Activated CD4-positive, alpha-beta T cell treated with anti-CD3 and anti-CD28 coated beads, Interleukin-2, amount 50 U/mL, for 16 hours (primary cell): Measurements from ENCODE around the gene ADAMTS2.

Experiments used
- DNase-seq: peaks from one replicate; pipeline ENCODE4 v3.0.0-alpha.2; 2020

Gene ADAMTS2

DNA sequence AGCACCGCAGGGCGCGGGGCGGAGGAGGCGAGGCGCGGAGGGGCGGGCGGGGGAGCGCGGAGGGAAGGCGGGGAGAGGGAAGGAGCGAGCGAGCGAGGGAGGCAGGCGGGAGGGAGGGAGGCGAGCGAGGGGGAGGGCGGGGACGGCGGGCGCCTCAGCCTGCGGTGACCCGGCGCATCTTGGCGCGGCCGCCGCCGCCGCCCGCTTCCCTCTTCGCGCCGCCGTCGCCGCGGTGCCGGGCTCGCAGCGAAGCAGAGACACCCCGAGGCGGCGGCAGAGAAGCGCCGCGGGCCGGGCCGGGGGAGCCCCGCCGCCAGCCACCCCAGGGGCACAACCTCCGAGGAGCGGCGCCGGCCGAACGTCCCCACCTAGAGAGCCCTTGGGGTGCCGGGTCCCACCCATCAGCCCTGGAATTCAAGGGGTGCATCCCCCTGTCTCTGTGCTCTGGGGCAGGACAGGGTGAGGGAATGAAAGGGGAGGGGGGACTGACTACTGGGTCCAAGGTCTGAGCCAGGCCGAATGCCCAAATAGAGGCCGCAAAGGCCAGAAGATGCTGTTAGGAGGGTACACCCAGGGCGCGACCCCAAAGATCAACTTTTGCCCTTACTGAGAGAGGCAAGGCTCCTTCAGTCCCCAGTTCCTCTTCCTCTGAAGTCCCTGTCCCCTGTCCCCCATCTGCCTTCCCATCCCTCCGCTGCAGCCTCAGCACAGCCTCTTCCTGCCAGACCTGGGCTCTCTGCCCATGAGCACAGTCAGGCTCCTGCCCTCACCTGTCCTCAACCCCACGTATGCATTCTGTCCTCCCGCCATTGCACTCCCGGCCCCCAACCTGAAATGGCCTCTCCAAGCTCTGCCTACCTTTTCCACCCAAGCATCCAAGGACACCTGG lies at the start of gene ADAMTS2:
Gene ADAMTS2 (minus strand): TSS at position 29 of the 889 bp plus-strand sequence. CDS start 133 bp downstream, outside the sequence.
- no peak for DNase-seq

DNA sequence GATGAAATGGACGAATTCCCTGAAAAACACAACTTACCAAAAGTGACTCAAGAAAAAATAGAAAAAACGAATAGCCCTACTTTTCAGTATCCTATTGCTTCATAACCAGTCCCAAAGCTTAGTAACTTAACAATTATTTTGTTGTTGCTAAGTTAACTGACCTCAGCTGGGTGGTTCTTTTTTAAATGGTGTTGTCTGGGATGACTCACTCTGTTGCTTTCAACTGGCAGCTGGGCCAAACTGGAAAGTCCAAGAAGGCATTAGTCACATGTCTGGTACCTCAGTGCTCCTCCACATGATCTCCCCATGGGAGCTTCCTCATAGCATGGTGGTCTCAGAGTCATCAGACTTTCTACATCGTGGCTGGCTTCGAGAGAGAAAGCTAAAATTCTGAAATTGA lies 47.8 kb upstream of the ADAMTS2 start:
- no peak for DNase-seq

DNA sequence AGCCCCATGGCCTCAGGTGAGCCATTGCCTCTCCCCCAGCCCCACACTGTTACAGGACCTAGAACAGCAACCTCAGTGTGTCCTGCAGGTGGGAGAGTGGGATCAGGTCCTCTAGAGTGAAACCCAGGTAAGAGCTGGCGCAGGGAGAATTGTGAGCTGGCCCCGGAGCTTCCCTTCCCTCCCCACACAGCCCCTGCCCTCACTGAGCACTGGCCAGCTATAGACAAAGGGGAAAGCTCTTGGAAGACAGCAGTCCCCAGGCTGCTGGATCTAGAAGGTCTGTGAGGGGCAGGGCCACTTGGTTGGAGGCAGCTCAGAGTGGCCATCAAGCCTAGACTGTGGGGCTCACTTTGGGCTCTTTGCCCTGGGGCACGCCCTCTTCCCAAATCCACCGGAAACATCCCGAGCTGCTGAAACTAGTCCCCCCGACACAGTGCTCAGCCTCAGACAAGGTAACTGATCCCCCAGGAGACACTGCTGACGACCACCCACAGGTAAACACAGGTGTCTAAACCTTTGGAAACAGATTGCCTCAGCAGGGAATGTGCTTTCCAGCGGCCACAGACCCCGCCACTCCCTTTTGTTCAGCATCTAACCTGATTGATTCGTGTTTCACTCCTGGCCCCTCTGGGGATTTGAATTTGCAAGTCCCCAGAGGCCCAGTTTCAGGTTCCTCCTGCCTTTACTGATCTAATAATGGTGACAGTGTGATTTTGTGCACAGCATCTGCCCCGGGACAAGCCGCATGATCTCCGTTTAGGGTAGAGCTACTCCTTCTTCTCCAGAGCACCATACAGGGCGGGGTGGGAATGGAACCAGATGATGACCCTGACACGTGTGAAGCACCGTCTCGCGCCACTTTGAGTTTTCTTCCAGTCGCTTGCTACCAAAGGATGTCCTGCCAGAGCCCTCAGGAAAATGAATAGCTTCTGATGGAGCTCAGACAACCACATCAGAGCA lies 42.2 kb upstream of the ADAMTS2 start:
- no peak for DNase-seq

DNA sequence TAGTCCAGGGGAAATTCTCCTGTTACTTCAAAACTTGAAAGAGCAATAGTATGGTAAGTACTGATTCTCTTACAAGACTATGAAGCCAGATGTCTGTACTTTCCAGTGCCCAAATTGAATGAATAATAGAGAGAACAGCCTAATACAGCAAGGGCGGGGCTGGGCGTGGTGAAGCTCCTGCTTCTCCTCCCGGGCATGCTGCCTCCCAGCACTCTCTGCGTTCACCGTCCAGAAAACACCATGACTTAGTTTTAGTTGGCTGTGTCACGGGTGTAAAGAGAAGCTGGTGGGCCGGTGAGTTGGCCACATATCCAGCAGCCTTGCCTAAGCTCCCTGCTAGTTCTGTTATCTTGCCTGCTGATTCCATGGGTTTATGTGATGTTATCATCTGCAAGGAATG lies 40.7 kb upstream of the ADAMTS2 start:
- DNase-seq, result no peak

DNA sequence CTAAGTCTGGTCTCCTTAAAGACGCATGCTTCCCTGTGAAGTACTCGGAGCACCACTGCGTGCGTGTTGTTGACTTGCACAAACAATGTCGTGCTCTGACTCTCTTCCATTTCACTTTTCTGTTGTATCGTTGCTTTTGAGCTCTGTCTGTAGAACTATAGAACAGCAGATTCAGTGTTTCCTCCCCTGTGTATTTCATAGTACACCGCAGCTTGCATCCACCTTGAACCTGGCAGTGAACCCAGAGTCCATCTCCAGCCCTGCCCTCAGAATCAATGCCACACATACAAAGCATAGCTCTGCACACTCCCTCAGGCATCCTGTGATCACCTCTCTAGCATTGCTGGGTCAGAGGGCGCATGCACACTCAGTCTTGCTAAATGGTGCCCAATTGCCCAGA lies 37.2 kb upstream of the ADAMTS2 start:
- no peak for DNase-seq

DNA sequence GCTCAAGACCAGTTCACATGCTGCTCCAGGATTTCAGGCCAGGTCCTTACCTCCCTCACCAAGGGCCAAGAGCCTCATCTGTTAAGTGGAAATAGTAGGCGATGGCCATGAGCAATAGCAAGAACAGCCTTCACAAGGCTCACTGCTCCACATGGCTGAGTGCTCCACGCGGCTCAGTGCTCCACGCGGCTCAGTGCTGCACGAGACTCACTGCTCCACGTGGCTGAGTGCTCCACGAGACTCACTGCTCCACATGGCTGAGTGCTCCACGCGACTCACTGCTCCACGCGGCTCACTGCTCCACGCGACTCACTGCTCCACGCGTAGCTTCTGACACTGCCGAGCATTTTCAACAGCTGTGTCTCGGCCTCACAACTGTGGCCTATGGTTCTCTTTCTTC lies 36.4 kb upstream of the ADAMTS2 start:
- DNase-seq, result no peak

DNA sequence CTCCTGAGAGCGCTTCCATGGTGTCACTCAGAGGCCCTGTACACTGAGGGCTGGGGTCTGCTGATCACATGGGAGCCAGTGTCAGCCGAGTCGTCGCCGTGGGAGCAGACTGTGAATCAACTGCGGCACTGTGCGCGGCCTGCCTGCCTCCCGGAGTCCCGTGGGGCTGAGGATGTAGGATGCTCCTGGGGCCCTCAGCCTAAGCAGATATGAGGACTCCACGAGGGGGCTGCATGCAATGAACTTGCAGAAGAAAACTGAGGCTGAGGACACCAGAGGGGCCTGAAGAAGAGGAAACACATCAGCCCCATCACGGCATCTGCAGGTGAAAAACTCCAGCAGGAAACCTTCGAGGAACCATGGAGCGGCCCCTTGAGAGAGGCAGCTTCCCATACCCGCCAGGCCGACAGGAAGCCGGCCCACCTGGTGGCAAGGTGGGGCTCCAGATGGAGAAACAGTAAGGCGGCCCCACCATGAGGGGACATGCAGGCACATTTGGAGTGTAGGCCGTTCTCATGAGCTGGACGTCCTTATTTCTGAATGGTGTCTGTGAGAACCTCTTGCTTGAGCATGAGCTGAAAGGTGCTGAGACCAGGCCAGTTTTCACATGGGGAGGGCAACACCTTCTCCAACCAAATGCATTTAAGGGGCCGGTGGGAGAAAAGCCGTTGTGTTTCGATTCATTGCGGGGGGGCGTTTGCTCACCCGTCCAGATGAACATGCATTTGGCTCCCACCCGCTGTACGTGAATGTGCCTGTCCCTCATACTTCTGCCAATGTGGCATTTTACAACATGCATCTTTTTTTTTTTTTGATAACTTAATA lies 35.2 kb upstream of the ADAMTS2 start:
- DNase-seq, result no peak

DNA sequence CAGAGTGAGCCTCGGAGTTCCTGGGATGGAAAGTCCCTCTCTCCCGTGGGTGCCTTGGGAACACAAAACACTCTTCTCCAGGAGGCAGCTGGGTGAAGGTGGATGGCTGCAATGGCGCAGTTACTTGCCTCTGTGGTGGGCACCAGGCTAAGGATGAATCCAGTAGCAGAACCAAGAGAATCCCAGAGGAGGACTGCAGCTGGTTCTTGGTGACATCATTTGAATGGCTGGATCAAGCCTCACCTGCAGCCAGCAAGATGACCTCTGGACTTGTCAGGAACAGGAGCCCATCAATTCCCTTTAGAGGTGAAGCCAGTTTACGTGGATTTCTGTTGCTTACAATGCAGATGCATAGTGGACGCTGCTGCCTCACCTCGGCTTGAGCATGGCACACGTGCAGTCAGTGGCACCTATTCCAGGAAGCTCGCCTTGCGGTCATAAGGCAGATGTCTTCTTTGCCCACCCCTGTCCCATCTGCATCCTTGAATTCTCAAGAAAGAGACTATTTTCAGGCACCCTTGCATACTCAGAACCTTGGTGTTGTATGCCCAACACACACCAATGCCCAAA lies 34.1 kb upstream of the ADAMTS2 start:
- DNase-seq, result no peak

DNA sequence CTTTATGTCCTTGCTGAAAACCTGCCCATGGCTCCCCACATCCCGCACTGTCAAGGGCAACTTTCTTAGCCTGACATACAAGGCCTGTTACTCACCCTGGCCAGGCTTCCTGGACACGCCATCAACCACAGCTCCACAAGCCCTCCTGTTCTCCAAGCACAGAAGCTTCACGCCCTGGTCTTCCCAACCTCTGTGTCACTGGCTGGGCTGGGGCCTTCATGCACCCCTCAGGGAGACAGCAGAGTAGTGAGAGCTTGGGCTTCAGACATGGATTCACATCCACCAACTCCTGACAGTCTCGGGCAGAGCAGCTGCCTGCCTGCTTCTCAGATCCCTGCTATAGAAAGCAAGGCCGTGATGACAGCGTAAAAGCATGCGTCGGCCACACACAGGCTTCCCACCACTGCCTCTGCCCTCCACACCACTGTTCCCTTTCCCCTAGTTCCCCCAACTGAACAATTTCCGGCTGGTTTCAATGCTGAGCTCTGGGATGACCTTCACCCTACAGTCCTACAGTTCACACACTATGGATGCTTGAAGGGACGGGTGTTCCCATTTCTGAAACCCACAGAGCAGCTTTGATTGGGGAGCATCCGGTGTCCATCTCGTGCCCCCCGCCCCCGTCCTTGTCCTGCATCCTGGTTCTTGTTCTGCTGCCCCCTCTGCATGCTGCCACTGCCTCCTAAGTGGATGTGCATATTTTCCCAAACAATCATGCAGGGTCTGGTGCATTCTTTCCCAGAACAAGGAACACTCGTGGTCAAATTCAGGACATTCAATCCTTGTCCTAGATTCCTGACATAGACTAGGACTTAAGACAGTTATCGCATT lies 33.4 kb upstream of the ADAMTS2 start:
- DNase-seq, result no peak

DNA sequence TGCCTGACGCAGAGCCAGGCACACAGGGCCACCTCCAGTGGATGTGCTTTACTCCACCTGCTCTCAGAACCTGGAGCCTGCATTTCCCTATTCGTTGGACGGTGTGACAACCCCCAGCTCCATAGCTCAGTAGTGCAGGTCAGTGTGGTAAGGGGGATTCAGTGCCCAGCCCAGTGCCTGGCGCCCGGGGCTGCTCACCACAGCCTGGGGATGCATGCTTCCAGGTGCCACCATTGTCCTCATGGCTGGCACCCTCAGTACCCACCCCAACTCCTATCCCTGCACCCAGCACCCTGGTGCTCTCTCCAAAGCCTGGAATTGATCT lies 32.8 kb upstream of the ADAMTS2 start:
- no peak for DNase-seq

DNA sequence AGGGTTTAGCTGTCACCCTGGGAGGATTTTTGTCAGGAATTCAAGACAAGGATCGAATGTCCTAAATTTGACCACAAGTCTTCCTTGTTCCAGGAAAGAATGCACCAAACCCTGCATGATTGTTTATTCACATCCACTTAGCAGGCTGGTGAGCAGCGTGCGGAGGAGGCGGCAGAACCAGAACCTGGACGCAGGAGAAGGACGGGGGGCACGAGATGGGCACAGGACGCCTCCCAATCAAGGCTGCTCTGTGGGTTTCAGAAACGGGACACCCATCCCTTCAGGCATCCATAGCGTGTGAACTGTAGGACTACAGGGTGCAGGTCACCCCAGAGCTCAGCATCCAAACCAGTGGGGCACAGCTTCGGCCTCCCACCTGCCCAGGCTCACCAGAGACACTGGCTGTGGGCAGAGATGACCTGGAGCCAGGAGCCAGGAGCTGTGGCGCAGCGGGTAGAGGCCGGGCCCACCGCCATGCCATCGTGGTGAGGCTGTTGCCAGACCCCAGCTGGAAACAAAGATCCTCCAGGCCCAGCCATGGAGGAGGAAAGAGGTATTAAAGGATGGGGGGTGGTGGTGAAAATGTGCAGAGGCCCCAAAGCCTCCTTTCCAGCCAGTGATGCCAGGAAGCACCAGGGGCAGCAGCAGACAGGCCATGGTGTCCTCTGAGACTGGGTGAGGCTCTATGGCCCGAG lies 32.3 kb upstream of the ADAMTS2 start:
- no peak for DNase-seq

DNA sequence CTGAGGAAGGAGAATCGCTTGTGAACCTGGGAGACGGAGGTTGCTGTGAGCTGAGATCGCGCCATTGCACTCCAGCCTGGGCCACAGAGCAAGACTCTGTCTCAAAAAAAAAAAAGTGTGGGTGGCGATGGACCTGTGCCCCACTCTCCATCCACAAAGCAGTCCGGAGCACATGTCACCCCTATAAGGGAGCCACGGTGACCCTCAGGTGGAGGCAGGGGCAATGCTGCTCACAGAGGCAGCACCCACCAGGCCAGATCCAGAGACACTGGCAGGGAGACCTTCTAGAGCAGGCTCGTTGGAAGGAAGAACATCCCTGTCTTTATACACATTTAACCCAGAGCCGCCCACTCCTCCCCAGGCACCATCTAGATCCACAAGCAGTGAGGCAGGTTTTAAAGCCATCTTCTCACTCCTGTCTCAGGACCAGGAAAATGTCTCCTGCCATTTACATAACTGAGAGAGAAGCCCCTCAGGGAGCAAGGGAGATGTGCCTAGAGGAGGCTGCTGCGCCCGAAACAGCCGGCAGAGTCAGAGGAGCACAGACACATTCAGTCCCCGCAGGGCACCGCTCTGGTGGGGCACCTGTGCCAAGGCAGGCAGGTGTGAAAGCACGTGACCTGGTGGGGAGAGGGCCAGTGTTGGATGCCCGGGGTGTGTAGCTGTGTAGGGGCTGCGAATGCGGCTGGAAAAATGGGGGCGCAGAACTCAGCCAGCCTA lies 31.6 kb upstream of the ADAMTS2 start:
- no peak for DNase-seq

DNA sequence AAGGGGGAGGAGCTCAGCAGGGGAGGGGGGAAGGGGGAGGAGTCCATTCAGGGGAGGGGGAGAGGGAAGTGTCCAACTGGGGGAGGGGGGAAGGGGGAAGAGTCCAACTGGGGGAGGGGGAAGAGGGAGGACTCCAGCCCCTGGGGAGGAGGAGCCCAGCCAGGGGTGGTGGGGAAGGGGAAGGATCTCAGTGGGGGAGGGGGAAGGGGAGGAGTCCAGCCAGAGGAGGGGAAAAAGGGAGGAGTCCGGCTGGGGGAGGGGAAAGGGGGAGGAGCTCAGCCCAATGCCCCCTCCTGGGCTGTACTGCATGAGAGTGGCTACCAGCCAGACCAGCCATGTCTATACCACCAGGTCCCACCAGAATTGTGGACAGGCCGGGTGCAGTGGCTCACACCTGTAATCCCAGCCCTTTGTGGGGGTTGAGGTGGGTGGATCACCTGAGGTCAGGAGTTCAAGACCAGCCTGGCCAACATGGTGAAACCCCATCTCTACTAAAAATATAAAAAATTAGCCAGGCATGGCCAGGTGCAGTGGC lies 30.6 kb upstream of the ADAMTS2 start:
- DNase-seq, result no peak

DNA sequence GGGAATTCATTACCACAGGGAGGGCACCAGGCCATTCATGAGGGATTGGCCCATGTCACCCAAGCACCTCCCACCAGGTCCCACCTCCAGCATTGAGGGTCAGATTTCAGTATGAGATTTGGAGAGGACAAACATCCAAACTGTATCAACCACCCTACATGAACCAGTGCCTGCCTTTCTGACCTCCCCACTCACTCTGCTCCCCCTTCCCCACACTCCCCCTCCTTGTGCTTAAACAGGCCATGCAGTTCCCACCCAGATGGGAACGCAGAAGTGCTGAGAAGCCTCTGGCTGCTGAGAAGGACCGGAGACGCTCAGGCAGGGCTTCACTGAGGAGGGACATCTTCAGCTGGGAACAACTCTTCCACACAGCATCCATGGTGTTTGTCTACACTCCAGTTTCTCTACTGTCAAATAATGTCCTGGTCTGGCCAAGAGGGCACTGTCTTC lies 30.0 kb upstream of the ADAMTS2 start:
- DNase-seq, result no peak

DNA sequence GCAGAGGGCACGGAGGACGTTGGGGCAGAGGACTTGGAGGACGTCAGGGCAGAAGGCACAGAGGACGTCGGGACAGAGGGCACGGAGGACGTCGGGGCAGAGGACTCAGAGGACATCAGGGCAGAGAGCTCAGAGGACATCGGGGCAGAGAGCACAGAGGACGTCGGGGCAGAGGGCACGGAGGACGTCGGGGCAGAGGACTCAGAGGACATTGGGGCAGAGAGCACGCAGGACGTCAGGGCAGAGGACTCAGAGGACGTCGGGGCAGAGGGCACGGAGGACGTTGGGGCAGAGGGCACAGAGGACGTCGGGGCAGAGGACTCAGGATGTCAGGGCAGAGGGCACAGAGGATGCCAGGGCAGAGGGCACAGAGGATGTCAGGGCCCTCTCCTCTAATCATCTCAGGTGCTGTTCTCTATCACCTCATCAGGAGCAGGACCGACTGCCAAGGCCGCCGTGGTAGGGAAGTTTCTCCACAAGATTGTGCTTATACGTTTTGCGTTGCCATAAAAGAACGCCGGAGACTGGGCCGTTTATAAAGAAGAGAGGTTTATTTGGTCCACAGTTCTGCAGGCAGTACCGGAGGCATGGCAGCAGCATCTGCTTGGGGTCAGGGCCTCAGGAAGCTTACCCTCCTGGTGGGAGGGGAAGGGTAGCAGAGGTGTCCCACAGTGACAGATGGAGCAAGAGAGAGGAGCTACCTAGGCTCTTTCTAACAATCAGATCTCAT lies 29.4 kb upstream of the ADAMTS2 start:
- DNase-seq, result no peak

DNA sequence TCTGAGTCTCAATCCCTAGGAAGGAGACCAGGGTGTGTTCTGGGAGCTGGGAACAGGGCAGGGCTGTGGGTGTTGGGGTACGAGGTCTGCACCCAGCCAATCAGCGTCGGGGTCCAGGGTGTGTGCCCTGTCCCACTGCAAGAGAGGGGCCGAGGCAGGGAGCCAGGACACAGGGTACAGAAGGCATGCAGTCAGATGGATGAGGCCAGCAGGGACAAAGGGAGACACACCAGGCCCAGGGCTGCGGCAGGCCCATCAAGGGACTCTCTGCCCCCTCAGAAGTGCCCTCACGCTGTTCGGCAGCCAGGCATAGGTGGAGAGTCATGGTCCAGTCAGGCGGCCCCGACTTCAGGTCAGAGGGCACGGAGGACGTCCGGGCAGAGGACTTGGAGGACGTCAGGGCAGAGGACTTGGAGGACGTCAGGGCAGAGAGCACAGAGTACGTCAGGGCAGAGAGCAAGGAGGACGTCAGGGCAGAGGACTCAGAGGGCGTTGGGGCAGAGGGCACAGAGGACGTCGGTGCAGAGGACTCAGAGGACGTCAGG lies 28.8 kb upstream of the ADAMTS2 start:
- DNase-seq, result no peak

DNA sequence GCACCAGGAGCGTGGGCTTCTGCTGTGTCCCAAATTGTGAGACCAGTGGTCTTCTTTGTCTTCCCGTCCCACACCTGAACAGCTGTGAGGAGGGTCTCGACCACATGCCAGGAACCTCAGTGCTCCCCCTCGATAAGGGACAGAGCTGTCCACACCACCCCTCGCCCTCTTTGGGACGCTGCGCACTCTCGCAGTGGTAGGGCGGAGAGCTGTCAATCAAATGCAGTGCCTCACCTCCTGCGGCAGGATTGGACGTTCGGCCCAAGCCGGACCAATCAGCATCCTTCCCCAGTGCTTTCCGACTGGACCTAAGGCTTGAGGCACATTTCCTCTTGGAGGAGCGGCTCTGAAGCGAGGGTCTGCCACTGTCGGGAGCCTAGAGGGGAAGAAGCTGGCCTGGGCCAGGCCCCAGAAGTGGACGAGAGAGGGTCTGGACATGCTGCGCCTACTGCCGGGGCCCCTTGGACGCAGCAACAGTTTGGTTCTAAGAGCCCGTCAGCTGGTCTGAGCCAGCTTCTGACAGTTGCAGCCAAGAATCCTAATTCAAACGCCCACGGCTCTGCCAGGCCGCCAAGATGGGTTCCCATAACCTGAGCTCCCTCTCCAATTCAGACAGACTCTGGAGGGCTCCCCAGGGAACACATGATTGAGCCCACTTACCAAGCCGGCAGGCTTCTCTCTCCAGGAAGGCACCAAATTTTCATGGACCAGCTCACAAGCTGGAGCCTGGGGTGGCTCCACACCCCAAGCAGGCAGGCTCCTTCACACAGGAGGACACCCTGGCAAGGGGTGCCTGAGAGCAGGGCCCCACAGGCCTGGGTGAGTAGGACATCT lies 28.1 kb upstream of the ADAMTS2 start:
- DNase-seq, result no peak
